ENCODE data around the gene RAB19. TPM values are rescaled to one million over a fixed set of nuclear protein-coding genes. Genes with fewer than 3 reads are reported as not detected.

Gene RAB19
- total RNA-seq, 6 experiments from 2014 or later = 0.27 to 1.0 TPM; not detected in 4

GRCh38 chr7:140476698-140477261 is 72.9 kb downstream of the RAB19 start:
- Histone ChIP-seq H3K9me3 (no peaks in the 10 kb centered on the region), H3K36me3 (no peaks in the 10 kb centered on the region), H3K4me1 (peaks cover 0 to 28% (median 7%) of the 10 kb centered on the region in 4 donors), H3K4me3 (peak overlapping the region in 2 of 3 donors; percentile 7 to 94), H3K27me3 (no peaks in the 10 kb centered on the region), H3K27ac (peak overlapping the region; percentile 61 to 85 (median 63))
- TF ChIP-seq POLR2A (IDR thresholded peaks at IDR 0.05) = no peak
- TF ChIP-seq, protein P1, sequence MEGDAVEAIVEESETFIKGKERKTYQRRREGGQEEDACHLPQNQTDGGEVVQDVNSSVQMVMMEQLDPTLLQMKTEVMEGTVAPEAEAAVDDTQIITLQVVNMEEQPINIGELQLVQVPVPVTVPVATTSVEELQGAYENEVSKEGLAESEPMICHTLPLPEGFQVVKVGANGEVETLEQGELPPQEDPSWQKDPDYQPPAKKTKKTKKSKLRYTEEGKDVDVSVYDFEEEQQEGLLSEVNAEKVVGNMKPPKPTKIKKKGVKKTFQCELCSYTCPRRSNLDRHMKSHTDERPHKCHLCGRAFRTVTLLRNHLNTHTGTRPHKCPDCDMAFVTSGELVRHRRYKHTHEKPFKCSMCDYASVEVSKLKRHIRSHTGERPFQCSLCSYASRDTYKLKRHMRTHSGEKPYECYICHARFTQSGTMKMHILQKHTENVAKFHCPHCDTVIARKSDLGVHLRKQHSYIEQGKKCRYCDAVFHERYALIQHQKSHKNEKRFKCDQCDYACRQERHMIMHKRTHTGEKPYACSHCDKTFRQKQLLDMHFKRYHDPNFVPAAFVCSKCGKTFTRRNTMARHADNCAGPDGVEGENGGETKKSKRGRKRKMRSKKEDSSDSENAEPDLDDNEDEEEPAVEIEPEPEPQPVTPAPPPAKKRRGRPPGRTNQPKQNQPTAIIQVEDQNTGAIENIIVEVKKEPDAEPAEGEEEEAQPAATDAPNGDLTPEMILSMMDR (IDR thresholded peaks at IDR 0.05) = no peak
- ATAC-seq (no peak), DNase-seq (no peak)
- intact Hi-C loops (cut with DNase I) = no loop called here
- 64% methylated on average over 10 of the region's 11 CpGs for WGBS (ENCODE audit: insufficient coverage, low coverage, low lambda C conversion rate, missing lambda C conversion rate)

Small RNA genes lying within 50 kb of the gene (small RNA-seq; reads per million reads assigned to genes)
- gene RNA5SP247 (0 reads per million in 2 experiments), gene RNA5SP248 (606 to 809 reads per million in 2 experiments)

Other genes with a start within 250 kb of the RAB19 start
- 10 to 100 TPM in 1 of 6 experiments, 1 to 10 TPM in 5; 3.7 to 10.7 (median 6.8) TPM for gene KDM7A, start 227.1 kb upstream of the RAB19 start, total RNA-seq
- gene SLC37A3, start 5.5 kb upstream of the RAB19 start, total RNA-seq = 10 to 100 TPM in 4 of 6 experiments, 1 to 10 TPM in 2; 9.5 to 22.2 (median 13.6) TPM
- gene MKRN1, start 75.4 kb downstream of the RAB19 start, total RNA-seq = 10 to 100 TPM; 27.0 to 49.3 (median 32.8) TPM
- 1 to 10 TPM; 1.4 to 3.6 (median 2.4) TPM for gene DENND2A, start 236.8 kb downstream of the RAB19 start, total RNA-seq